Left ventricle myocardium superior (tissue), 1 donor: Measurements from ENCODE around the gene PEMT. TPM values are rescaled to one million over a fixed set of nuclear protein-coding genes. Genes with fewer than 3 reads are reported as not detected.

Experiments
- ATAC-seq: fragments of 200-7000 bp; cut with Tn5 transposase; one replicate; pipeline ENCODE4 v1.9.1; 2020; ENCODE audit warnings: mild to moderate bottlenecking, moderate library complexity
- DNase-seq: peaks from one replicate; pipeline ENCODE4 v3.0.0-alpha.2; 2020
- intact Hi-C: fragments of 100-400 bp; cut with micrococcal nuclease; formaldehyde crosslinking; loops from one replicate; pipeline ENCODE4 v1.11.0; 2022
- total RNA-seq: library from RNA; stranded (reverse); fragmentation: NEBNext Ultra II Directional; extraction: Animal tissue kit (Norgen Biotek cat#: 25700); gene quantifications from one replicate; pipeline ENCODE4 v1.2.1, GENCODE V29; 2021
- donor health status: DM: no; HTN: yes; CAD: no; lungs with severe emphysema.

PEMT gene
- total RNA-seq, 1 donor from 2014 or later: 17.9 TPM

GRCh38 chr17:17510456-17511292 is 80.8 kb downstream of the PEMT start:
- ATAC-seq (no peak), DNase-seq (peak; percentile 20)
- intact Hi-C loops: no loop called here

DNA sequence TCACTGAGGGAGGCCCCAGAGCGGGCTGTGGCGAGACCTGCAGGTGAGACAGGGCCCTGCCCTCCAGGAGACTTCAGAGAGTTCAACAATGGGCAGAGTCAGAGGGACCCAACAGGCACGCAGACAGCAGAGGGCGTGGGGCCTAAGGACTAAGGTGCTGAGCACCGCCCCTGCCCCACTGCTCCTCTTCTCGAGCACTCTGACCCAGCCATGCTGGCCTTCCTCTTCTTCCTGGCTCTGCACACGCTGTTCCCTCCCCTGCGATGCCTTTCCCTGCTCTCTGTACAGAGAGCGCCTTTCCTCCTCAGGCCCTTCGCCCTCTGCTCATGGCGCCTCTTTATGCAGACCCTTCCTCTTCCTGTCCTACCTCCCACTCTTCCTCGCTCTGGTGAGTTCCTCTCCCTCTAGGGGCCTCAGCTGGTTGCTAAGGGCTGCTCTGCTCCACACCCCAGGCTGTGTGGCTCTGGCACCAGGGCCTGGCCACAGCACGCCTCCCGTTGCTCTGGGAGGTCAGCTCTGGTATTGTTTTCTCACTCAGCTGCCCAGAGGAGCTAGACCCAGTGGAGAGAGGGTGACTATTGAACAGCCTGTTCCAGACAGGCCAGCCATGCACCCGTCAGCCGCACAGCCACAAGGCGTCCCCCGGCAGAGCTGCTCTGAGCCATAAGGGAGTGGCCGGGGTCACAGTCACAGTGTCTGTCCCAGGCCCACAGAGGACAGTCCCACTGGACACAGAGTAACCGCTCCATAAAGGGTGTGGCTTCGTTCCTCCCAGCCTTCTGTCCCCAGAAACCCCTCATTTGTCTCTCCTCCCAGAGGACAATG is 81.7 kb downstream of the PEMT start:
- peak; percentile 33 for DNase-seq
- ATAC-seq: no peak

GRCh38 chr17:17508646-17509591 is 82.6 kb downstream of the PEMT start:
- DNase-seq: peak; percentile 28
- no peak for ATAC-seq
- intact Hi-C loops: no loop called here

More for the DNA sequence above, 81.7 kb downstream of the PEMT start:
- intact Hi-C loops: no loop called here

GRCh38 chr17:17508019-17508535 is 83.4 kb downstream of the PEMT start:
- ATAC-seq: no peak
- intact Hi-C loops: no loop called here
- DNase-seq: peak; percentile 18

DNA sequence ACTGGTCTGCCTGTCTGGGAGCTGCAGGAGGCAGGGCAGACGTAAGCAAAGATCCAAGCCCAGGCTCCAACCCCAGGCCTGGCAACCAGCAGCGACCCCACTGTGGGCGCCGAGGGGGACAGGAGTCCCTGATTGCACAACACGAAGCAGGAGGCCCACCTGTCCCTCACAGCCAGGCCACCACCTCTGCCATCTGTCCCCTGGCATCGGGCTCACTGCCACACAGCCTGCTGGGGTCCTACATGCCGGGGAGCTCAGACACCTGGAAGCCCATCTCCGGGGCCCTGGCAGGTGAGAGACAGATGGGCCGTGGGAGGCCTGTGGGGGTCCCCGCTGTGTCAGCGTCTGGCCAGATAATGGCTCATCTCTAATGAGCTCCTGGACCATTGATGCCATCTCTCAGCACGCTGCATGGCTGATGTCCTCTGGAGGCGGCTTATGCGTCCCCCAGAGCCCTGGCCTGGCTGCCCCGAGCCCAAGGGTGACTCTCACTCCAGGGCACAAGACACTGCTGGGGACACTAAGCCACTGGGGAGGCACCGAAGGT is 84.0 kb downstream of the PEMT start:
- no peak for ATAC-seq
- intact Hi-C loops: no loop called here
- DNase-seq: peak; percentile 28

GRCh38 chr17:17506893-17507464 is 84.5 kb downstream of the PEMT start:
- ATAC-seq: peak; percentile 84
- DNase-seq: peak; percentile 81
- intact Hi-C loops: no loop called here

DNA sequence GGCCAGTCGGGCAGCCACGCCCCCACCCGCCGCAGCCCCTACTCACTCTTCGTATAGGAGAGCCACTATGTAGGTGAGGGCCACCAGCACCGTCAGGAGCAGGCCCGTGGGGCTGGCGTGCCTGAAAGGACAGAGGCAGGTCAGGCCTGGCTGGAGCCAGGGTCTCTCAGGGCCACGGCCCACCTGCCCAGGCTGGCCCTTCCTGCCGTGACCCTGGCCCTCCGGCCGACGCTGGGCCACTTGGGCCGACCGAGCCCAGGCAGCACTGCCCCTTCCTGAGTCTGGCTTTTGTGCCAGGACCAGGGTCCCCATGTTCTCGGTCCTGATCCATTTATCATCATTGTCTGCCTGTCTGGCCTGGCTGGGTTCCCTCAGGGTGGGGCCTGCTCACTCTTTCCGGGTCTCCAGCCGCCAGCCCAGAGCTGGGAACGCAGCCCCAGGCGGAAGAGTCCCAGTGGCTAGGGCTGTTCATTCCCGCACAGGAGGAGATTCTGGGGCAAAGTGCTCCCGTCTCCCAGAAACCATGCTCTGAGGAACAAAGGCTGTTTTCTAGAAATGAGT is 85.2 kb downstream of the PEMT start:
- intact Hi-C loops: no loop called here
- DNase-seq (peak; percentile 55), ATAC-seq (peak; percentile 20)

- ATAC-seq: no peak
- intact Hi-C loops: no loop called here
- peak; percentile 19 for DNase-seq
These were observed 85.8 kb downstream of the PEMT start for GRCh38 chr17:17505610-17506171.

DNA sequence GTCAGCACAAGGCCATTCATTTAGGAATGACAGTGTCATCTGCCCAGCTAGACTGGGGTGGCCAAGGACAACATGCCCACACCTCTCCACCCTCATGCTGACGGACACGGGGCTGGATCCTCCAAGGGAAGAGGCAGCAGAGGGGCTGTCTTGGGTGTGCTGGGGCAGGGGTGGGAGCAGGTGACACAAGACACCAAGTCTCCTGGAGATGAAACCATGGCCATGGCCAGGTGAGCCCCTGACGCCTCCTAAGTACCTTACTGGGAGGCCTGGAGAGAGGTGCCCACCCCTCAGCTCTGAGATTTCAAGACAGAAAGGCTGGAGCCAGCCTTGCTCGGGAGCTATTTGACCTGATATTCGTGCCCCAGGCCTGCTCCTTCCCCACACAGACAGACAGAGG is 86.4 kb downstream of the PEMT start:
- ATAC-seq (no peak), DNase-seq (no peak)
- intact Hi-C loops: no loop called here

DNA sequence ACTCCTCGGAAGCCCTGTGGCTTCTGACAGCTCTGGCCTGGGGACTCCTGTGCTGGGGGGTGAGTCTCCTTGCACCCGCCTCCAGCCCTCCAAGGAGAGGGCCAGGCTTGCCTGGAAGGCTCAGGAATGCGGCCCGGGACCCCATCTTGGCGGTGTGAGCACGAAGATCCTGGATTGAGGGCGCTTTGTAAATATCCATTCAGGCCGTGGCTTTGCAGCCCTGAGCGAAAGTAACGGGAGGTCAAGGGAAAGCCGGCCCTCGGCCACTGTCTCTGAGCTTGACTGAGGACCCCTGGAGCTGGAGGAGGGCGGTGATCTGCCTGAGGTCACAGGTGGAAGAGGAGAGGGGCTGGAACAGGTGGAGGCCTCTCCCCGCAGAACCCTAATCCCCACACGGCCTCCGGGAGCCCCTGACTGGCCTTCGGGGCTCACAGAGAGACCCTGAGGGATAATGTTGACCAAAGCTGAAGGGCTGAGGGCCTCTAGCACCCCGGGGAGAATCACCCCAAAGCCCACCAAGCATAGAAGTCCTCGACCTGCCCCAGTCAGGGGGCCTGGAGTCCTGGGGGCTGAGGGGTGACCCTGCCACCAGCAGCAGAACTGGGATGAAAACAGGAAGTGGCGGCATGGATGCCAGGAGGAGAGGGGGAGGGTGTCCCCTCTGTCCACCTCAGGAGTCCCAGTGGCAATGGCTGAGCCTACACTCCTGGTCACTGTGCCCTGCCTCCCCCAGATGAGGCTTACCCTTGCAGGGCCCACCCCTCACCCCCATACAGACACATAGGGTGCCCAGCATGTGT is 87.0 kb downstream of the PEMT start:
- peak; percentile 22 for DNase-seq
- intact Hi-C loops: no loop called here
- no peak for ATAC-seq

DNA sequence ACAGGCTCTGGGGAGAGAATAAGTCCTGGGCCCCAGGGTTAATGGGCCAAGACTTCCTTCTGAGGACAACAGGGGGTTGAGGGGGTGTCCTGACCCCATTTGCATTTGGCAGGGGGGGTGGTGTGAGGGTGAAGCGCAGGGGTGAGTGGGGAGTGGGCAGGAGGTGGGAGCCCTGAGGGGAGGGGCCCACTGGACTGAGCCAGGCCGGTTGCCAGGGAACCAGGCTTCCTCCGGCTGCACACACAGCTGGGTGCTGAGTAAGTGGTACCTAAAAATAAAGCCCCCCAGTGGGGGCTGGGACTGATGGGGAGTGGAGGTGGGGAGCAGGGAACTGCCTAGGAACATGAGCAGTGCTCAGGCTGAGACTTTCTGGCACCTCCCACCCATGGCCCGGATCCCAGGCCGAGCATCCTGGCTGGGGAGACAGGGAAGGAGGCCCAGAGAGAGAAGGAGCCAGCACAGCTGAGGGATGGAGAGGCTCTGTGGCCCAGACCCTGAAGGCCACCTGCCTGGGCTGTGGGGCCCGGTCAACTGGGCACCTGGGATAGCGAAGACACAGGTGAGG is 87.9 kb downstream of the PEMT start:
- DNase-seq (peak; percentile 63), ATAC-seq (peak; percentile 38)
- intact Hi-C loops: no loop called here

DNA sequence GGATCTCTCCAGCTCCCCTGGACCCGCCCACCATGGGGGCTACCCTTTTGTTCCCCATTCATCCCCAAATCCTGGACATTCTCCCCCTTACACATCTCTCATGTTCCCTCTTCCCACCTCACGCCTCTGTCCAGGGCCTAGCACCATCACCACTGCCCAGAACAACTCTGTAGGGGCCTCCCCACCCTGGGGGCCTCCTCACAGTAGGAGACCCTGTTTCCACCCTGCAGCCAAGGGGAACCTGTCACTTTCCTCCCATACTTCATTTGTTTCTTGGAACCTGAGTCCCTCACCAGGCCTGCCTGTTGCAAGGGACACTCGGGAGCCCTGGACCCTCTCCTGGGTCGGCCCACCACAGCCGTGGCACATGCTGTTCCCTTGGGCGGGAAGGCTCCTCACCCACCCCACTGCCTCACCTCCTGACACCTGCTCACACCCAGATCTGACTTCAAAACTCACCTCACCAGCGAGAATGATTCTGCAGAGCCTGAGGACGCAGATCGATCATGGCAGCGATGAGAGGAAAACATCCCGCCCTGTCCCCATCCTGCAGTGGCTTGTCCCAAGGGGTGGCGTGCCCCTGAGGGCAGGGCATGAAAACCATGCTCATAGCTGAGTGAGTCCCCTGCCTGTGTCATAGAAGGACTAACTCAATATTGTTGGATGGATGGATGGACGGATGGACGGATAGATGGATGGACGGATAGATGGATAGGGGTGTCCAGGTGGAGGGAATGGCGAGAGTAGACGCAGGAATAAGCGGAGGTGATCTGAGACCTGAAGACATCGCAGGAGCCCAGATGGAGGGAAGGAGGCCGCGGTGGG is 88.6 kb downstream of the PEMT start:
- DNase-seq (peak; percentile 17), ATAC-seq (no peak)
- intact Hi-C loops: no loop called here

DNA sequence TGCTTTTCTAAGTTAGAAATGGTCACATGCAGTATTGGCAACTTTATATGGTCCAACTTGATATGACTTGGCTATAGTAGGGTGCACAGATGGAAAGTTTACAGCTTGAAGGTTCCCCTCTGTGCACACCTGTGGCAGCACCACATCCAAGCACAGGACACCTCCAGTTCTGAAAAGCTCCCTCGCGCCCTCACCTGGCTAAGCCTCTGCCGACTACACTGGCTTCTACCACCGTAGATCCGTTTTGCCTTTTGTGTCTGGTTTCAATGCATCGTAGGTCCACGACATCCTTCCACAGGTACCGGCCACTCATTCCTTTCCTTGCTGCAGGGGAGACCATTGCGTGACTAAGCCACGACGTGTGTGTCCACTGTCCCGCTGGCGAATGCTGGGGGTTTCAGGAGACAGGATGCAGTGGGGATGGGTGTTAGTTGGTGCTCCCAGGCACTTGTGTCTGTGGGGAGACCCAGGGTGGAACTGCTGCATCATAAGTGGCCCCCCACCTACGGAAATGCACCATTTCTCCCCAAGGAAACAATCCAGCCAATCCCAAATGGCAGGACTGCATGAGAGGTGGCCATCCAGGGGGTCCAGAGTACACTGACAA is 90.4 kb downstream of the PEMT start:
- ATAC-seq (no peak), DNase-seq (peak; percentile 11)
- intact Hi-C loops: no loop called here

- peak; percentile 23 for DNase-seq
- intact Hi-C loops: loop anchor here (5.0 kb wide), 1 partner anchor 73 kb away; no protein-coding TSS in a partner anchor
- ATAC-seq: no peak
These were observed 91.9 kb downstream of the PEMT start for GRCh38 chr17:17499402-17500145.
